SK-N-SH treated with all-trans-retinoic acid at 6 μM for 48 hours (cell line): ENCODE measurements around the gene PVRIG.
A peak's percentile ranks its signal among the peaks of the same experiment; 100 is the strongest.
"Not testable (repeated sequence)": the region's sequence is repeated elsewhere in the genome, so short reads cannot be mapped to it uniquely, and the experiment has no call there.

Experiments used
- ATAC-seq: fragments of 200-7000 bp; cut with Tn5 transposase; 3 replicates; pipeline ENCODE4 v1.9.1; 2020; ENCODE audit warnings: mild to moderate bottlenecking, moderate library complexity
- ARNTL ChIP-seq: fragments of 450-650 bp; formaldehyde crosslinking; IDR thresholded peaks from 2 replicates; pipeline ENCODE4 v1.5.0; 2020; ENCODE audit warnings: low read depth, mild to moderate bottlenecking, moderate library complexity, borderline replicate concordance
- BACH2 ChIP-seq: fragments of 250-450 bp; sonication (Bioruptor Pico); IDR thresholded peaks from 2 replicates; pipeline ENCODE4 v1.9.0; 2021; ENCODE audit warnings: mild to moderate bottlenecking, borderline replicate concordance
- CSDC2 ChIP-seq: fragments of 250-450 bp; sonication (Bioruptor Pico); IDR thresholded peaks from 2 replicates; pipeline ENCODE4 v1.5.0; 2020; ENCODE audit warnings: mild to moderate bottlenecking, moderate library complexity
- CSRNP3 ChIP-seq: fragments of 250-450 bp; sonication (Bioruptor Pico); IDR thresholded peaks from 2 replicates; pipeline ENCODE4 v1.5.1; 2021; ENCODE audit warnings: mild to moderate bottlenecking, moderate library complexity
- ESRRG ChIP-seq: fragments of 250-450 bp; sonication (Bioruptor Pico); IDR thresholded peaks from 2 replicates; pipeline ENCODE4 v1.6.1; 2021; ENCODE audit warnings: mild to moderate bottlenecking
- GLIS3 ChIP-seq: fragments of 250-450 bp; sonication (Bioruptor Pico); IDR thresholded peaks from 2 replicates; pipeline ENCODE4 v1.5.0; 2020; ENCODE audit warnings: mild to moderate bottlenecking, moderate library complexity
- ISL1 ChIP-seq: fragments of 250-450 bp; sonication (Bioruptor Pico); IDR thresholded peaks from 2 replicates; pipeline ENCODE4 v2.1.2; 2022; ENCODE audit warnings: mild to moderate bottlenecking, moderate library complexity
- OSR1 ChIP-seq: fragments of 250-450 bp; sonication (Bioruptor Pico); IDR thresholded peaks from 2 replicates; pipeline ENCODE4 v1.8.0; 2022; ENCODE audit warnings: moderate library complexity, mild to moderate bottlenecking, inconsistent platforms
- PATZ1 ChIP-seq: fragments of 250-450 bp; sonication (Bioruptor Pico); IDR thresholded peaks from 2 replicates; pipeline ENCODE4 v1.8.0; 2020; ENCODE audit warnings: mild to moderate bottlenecking, moderate library complexity, borderline replicate concordance
- PPARA ChIP-seq: fragments of 250-450 bp; sonication (Bioruptor Pico); IDR thresholded peaks from 2 replicates; pipeline ENCODE4 v1.5.0; 2020; ENCODE audit warnings: mild to moderate bottlenecking, borderline replicate concordance
- RARB ChIP-seq: fragments of 250-450 bp; sonication (Bioruptor Pico); IDR thresholded peaks from 2 replicates; pipeline ENCODE4 v1.8.0; 2021; ENCODE audit warnings: mild to moderate bottlenecking, moderate library complexity
- TCF4 ChIP-seq: fragments of 250-450 bp; sonication (Bioruptor Pico); IDR thresholded peaks from 2 replicates; pipeline ENCODE4 v1.8.0; 2021; ENCODE audit warnings: mild to moderate bottlenecking, moderate library complexity, borderline replicate concordance
- TOX ChIP-seq: fragments of 250-450 bp; sonication (Bioruptor Pico); IDR thresholded peaks from 2 replicates; pipeline ENCODE4 v1.8.0; 2021; ENCODE audit warnings: mild to moderate bottlenecking, moderate library complexity, borderline replicate concordance
- ZFP3 ChIP-seq: fragments of 250-450 bp; sonication (Bioruptor Pico); IDR thresholded peaks from 2 replicates; pipeline ENCODE4 v1.5.0; 2020; ENCODE audit warnings: mild to moderate bottlenecking, moderate library complexity
- ZFP30 ChIP-seq: fragments of 450-650 bp; formaldehyde crosslinking; IDR thresholded peaks from 2 replicates; pipeline ENCODE4 v1.5.0; 2022; ENCODE audit warnings: mild to moderate bottlenecking, moderate library complexity
- ZNF565 ChIP-seq: fragments of 450-650 bp; formaldehyde crosslinking; conservative IDR thresholded peaks from 2 replicates; pipeline ENCODE4 v1.5.0; 2020; ENCODE audit warnings: low read depth, mild to moderate bottlenecking, moderate library complexity
- ZNF70 ChIP-seq: fragments of 450-650 bp; formaldehyde crosslinking; IDR thresholded peaks from 2 replicates; pipeline ENCODE4 v1.5.0; 2020; ENCODE audit warnings: mild to moderate bottlenecking, moderate library complexity
- ZNF8 ChIP-seq: fragments of 450-650 bp; formaldehyde crosslinking; IDR thresholded peaks from 2 replicates; pipeline ENCODE4 v1.5.0; 2020; ENCODE audit warnings: mild to moderate bottlenecking, moderate library complexity
- TF ChIP-seq, protein P1 (sequence below): fragments of 250-450 bp; sonication (Bioruptor Pico); IDR thresholded peaks from 2 replicates; pipeline ENCODE4 v1.8.0; 2021; ENCODE audit warnings: low read depth, mild to moderate bottlenecking, moderate library complexity, borderline replicate concordance
- TF ChIP-seq, protein P2 (sequence below): fragments of 250-450 bp; sonication (Bioruptor Pico); IDR thresholded peaks from 2 replicates; pipeline ENCODE4 v1.5.1; 2020; ENCODE audit warnings: low read depth, mild to moderate bottlenecking, moderate library complexity

PVRIG gene

DNA sequence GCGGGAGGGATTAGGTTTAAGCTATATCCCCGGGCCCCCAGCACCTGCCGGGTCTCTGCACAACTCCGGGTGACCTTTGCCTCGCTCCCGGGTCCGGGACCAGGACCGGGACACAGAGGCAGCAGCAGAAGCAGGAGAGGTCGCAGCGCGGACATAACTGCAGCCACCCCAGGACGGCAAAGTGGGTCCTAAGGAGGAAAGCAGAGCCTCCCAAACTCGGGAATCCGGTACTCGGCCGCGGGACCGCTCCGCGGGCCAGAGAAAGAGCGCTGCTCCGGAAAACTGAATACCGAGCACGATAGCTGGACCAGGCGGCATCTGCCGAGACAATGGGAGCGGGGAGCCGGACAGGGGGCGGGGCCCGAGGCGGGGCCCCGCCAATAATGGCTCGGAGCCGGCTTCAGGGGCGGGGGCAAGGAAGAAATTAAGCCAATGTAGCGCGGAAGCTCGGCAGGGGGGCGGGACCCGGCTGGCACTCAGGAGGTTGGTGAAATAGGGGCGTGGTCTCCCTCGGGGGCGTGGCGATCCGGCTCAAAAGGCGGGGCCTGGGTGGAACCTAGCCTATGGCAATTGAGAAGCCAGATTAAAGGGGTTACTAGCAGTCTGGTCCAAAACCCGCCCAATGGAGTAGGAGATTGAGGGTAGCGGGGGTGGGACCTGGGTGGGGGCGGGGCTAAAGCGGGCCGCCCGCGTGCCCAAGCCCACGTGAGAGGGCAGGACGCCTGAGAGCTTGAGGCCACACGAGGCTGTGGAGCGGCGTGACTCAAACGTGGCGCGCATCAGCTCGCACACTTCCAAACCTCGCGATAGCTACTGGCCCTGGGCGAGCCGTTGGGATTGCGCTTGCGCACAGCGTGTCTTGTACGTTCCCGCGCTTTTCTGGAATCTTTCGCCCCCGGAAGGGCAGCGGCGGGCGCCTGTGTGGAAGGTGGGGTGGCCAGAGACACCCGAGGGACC, 42.4 kb upstream of the PVRIG start, which contains the start of the genes GPC2 and STAG3:
Gene GPC2, minus strand, starts transcription at position 337 of the 957 bp plus-strand sequence. Its CDS starts 182 bp downstream, at position 155.
Gene STAG3, plus strand, starts transcription at position 874 of the 957 bp plus-strand sequence. CDS start 2,639 bp downstream, outside the sequence.
- ATAC-seq: peak; percentile 97
- no peak for TF ChIP-seq CSDC2 (CRISPR knock-in tag)
- no peak for TF ChIP-seq OSR1 (CRISPR knock-in tag)
- TF ChIP-seq ZNF70 (CRISPR knock-in tag): peak; percentile 31; the same call in 1 of the 2 replicates
- TF ChIP-seq ARNTL (CRISPR knock-in tag): peak; percentile 64; the same call in 1 of the 2 replicates
- peak; percentile 53; the same call in 1 of the 2 replicates for TF ChIP-seq ESRRG (CRISPR knock-in tag)
- TF ChIP-seq ZNF8 (CRISPR knock-in tag): no peak
- 0 out of 2 replicates have a peak, but pooled peaks have one; percentile 38 for TF ChIP-seq ZNF565
- TF ChIP-seq, protein P1, sequence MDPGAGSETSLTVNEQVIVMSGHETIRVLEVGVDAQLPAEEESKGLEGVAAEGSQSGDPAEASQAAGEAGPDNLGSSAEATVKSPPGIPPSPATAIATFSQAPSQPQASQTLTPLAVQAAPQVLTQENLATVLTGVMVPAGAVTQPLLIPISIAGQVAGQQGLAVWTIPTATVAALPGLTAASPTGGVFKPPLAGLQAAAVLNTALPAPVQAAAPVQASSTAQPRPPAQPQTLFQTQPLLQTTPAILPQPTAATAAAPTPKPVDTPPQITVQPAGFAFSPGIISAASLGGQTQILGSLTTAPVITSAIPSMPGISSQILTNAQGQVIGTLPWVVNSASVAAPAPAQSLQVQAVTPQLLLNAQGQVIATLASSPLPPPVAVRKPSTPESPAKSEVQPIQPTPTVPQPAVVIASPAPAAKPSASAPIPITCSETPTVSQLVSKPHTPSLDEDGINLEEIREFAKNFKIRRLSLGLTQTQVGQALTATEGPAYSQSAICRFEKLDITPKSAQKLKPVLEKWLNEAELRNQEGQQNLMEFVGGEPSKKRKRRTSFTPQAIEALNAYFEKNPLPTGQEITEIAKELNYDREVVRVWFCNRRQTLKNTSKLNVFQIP (CRISPR knock-in tag): no peak

DNA sequence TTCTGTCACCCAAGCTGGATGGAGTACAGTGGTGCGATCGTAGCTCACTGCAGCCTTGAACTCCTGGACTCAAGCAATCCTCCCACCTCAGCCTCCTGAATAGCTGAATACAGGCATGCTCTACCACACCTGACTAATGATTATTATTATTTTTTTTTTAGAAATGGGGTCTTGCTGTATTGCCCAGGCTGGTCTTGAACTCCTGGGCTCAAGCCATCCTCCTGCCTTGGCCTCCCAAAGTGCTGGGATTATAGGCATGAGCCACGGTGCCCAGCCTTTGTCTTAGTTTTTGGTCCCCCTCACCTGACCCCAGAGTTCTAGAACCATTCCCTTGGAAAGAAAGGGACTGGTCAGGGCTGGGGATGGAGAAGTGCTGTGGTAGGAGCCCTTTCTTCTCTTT, 39.7 kb upstream of the PVRIG start:
- ATAC-seq: not testable (repeated sequence)

DNA sequence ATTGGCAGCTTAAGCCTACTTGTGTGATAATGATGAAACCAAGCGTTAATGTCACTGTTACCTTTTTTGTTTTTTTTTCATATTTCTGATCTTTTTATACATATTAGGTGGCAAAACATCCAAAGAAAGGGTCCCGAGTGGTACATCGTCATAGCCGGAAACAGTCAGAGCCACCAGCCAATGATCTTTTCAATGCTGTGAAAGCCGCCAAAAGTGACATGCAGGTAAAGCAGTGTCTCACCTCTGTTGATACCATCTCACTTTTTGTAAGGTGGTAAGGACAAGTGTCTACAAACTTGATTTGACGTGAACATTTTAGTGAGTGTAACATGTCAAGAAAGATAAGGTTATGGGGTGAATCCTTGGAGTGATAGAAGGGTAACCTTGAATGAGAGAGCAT, 37.1 kb upstream of the PVRIG start:
- not testable (repeated sequence) for ATAC-seq

- ATAC-seq: not testable (repeated sequence)
These were observed 36.7 kb upstream of the PVRIG start for GRCh38 chr7:100183090-100183489.

DNA sequence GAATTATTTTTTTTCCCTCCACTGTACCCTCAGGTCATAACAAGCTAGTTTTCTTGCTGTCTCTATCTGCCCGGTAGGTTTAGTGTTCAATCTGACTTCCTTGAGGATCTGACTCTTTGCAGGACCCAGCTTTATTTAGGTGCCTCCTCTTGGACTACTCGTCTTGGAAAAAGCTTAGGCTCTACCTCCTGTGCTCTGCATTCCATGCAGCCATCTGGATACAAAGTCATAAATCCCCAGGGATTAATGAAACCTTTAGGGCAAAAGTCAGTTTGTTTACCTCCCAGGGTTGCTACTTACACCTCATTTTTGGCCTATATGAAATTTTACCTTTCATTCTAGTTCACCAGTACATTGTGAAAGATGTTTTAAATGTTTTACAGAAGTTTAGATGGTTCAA, 34.0 kb upstream of the PVRIG start:
- TF ChIP-seq GLIS3 (CRISPR knock-in tag) (no peak), ZNF70 (CRISPR knock-in tag) (no peak)
- ATAC-seq: no peak

DNA sequence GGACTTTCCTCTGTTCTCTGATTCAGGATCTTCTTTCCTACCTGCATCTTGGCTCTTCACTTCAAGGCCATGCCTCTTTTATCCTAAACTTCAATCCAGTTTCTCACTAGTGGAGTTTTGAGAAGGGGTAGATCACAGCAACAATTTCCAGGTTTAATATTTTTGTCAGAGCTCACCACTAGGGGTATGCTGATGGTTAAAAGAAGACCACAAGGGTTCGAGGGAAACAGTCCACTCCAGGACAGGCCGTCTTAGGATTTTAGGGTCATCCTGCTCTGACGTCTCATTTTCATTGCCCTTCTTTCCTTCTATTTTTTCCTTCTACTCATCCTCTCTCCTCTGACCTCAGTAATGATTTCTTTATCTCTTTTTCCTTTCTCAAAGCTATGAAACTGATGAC, 30.7 kb upstream of the PVRIG start:
- TF ChIP-seq, protein P2, sequence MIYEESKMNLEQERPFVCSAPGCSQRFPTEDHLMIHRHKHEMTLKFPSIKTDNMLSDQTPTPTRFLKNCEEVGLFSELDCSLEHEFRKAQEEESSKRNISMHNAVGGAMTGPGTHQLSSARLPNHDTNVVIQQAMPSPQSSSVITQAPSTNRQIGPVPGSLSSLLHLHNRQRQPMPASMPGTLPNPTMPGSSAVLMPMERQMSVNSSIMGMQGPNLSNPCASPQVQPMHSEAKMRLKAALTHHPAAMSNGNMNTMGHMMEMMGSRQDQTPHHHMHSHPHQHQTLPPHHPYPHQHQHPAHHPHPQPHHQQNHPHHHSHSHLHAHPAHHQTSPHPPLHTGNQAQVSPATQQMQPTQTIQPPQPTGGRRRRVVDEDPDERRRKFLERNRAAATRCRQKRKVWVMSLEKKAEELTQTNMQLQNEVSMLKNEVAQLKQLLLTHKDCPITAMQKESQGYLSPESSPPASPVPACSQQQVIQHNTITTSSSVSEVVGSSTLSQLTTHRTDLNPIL (CRISPR knock-in tag): no peak
- TF ChIP-seq PPARA (no peak), TOX (CRISPR knock-in tag) (no peak), RARB (CRISPR knock-in tag) (no peak), ZNF8 (CRISPR knock-in tag) (no peak), ZFP30 (CRISPR knock-in tag) (no peak), ESRRG (CRISPR knock-in tag) (no peak), BACH2 (CRISPR knock-in tag) (no peak), PATZ1 (CRISPR knock-in tag) (no peak), ISL1 (CRISPR knock-in tag) (no peak), CSRNP3 (no peak), TCF4 (CRISPR knock-in tag) (no peak), ZFP3 (no peak)
- TF ChIP-seq, protein P1 (CRISPR knock-in tag): no peak
- ATAC-seq: peak; percentile 40; the same call in 1 of the 3 replicates
